Measurements from ENCODE around the gene PRSS36.

Gene PRSS36

GRCh38 chr16:31094424-31095120 is 55.3 kb downstream of the PRSS36 start, which contains the start of gene VKORC1:
Gene VKORC1, minus strand, starts transcription at chr16:31094797. Its CDS starts 68 bp downstream, at chr16:31094729.
- H3K79me1 ChIP-seq (replicated peaks; ENCODE audit: low read length, poor library complexity, severe bottlenecking) = peaks cover 6% of the 10 kb centered on the region
- no peaks in the 10 kb centered on the region for H3K9me3 ChIP-seq (ENCODE audit: control insufficient read depth, low read length)
- no peak within 1 kb of the TSS for H2BK120ac ChIP-seq (ENCODE audit: low read depth, low read length)
- H2BK15ac ChIP-seq (ENCODE audit: low read depth, poor library complexity, severe bottlenecking) = no peak within 1 kb of the TSS
- H3K18ac ChIP-seq (ENCODE audit: low read depth in 1 of 2, low read length in 2 of 2) = peak within 1 kb of the TSS; percentile 77 to 91
- H2AK5ac ChIP-seq (ENCODE audit: low read length, severe bottlenecking) = no peak within 1 kb of the TSS
- DNase-seq = peak; percentile 98
- H3K4me3 ChIP-seq (ENCODE audit: insufficient read depth in 1 of 2, low read depth in 1 of 2, low read length in 2 of 2) = peak within 1 kb of the TSS; percentile 92 to 100
- H4K91ac ChIP-seq (ENCODE audit: low read length) = peak within 1 kb of the TSS; percentile 82
- H3K36me3 ChIP-seq (ENCODE audit: control insufficient read depth in 1 of 2, insufficient read depth in 2 of 2, low read depth in 1 of 2, low read length in 2 of 2) = peaks cover 17 to 22% of the 10 kb centered on the region in 2 experiments
- H2BK12ac ChIP-seq (ENCODE audit: low read length in 2 of 2) = peak within 1 kb of the TSS; percentile 15 to 75
- H3K9ac ChIP-seq (ENCODE audit: low read length) = peak within 1 kb of the TSS; percentile 97
- no peak within 1 kb of the TSS for H2BK5ac ChIP-seq (ENCODE audit: low read depth, low read length, poor library complexity, severe bottlenecking)
- under 1% methylated on average over 67 of the region's 69 CpGs for WGBS
- H4K8ac ChIP-seq (ENCODE audit: low read length) = peak within 1 kb of the TSS; percentile 81
- H3K4me2 ChIP-seq (ENCODE audit: low read length, poor library complexity, severe bottlenecking) = peak within 1 kb of the TSS; percentile 68
- peak within 1 kb of the TSS; percentile 63 for H3K27ac ChIP-seq (ENCODE audit: low read length, poor library complexity, severe bottlenecking)
- H3K27me3 ChIP-seq (ENCODE audit: control insufficient read depth in 1 of 2, insufficient read depth in 1 of 2, low read length in 2 of 2) = no peaks in the 10 kb centered on the region
- H2AFZ ChIP-seq (ENCODE audit: low read depth, low read length) = peak within 1 kb of the TSS; percentile 97
- H3K4ac ChIP-seq (ENCODE audit: low read depth in 1 of 2, low read length in 2 of 2) = peak within 1 kb of the TSS; percentile 5 to 29
- peak within 1 kb of the TSS; percentile 48 to 49 for H3K23ac ChIP-seq (ENCODE audit: low read length in 2 of 2)
- peaks cover 25% of the 10 kb centered on the region for H3K4me1 ChIP-seq (ENCODE audit: control insufficient read depth, insufficient read depth, low read depth, low read length)
- peak within 1 kb of the TSS in 1 of 2 experiments; percentile 98 for H3K14ac ChIP-seq (ENCODE audit: low read length in 2 of 2)

- WGBS = under 1% methylated on average over 20 of the region's 20 CpGs
- no peak for DNase-seq
Measured at GRCh38 chr16:31094088-31094423, 55.8 kb downstream of the PRSS36 start.

GRCh38 chr16:31093132-31093703 is 56.6 kb downstream of the PRSS36 start:
- H2AK5ac ChIP-seq (ENCODE audit: low read length, severe bottlenecking) = no peak overlapping the region
- peaks cover 17% of the 10 kb centered on the region for H3K79me1 ChIP-seq (replicated peaks; ENCODE audit: low read length, poor library complexity, severe bottlenecking)
- no peak overlapping the region for H3K27ac ChIP-seq (ENCODE audit: low read length, poor library complexity, severe bottlenecking)
- no peak overlapping the region for H3K4ac ChIP-seq (ENCODE audit: low read depth in 1 of 2, low read length in 2 of 2)
- H3K36me3 ChIP-seq (ENCODE audit: control insufficient read depth in 1 of 2, insufficient read depth in 2 of 2, low read depth in 1 of 2, low read length in 2 of 2) = peaks cover 29 to 35% of the 10 kb centered on the region in 2 experiments
- H3K9me3 ChIP-seq (ENCODE audit: control insufficient read depth, low read length) = no peaks in the 10 kb centered on the region
- no peak overlapping the region for H3K14ac ChIP-seq (ENCODE audit: low read length in 2 of 2)
- no peak overlapping the region for H2BK5ac ChIP-seq (ENCODE audit: low read depth, low read length, poor library complexity, severe bottlenecking)
- H4K8ac ChIP-seq (ENCODE audit: low read length) = no peak overlapping the region
- H4K91ac ChIP-seq (ENCODE audit: low read length) = no peak overlapping the region
- no peak overlapping the region for H3K18ac ChIP-seq (ENCODE audit: low read depth in 1 of 2, low read length in 2 of 2)
- peak overlapping the region; percentile 68 for H3K4me2 ChIP-seq (ENCODE audit: low read length, poor library complexity, severe bottlenecking)
- no peak overlapping the region for H2AFZ ChIP-seq (ENCODE audit: low read depth, low read length)
- no peak overlapping the region for H3K23ac ChIP-seq (ENCODE audit: low read length in 2 of 2)
- peak overlapping the region; percentile 44 to 100 for H3K4me3 ChIP-seq (ENCODE audit: insufficient read depth in 1 of 2, low read depth in 1 of 2, low read length in 2 of 2)
- H3K9ac ChIP-seq (ENCODE audit: low read length) = peak overlapping the region; percentile 97
- no peak overlapping the region for H2BK12ac ChIP-seq (ENCODE audit: low read length in 2 of 2)
- WGBS = 53% methylated on average over 17 of the region's 17 CpGs
- H2BK15ac ChIP-seq (ENCODE audit: low read depth, poor library complexity, severe bottlenecking) = no peak overlapping the region
- H2BK120ac ChIP-seq (ENCODE audit: low read depth, low read length) = no peak overlapping the region
- H3K4me1 ChIP-seq (ENCODE audit: control insufficient read depth, insufficient read depth, low read depth, low read length) = peaks cover 31% of the 10 kb centered on the region
- DNase-seq = no peak
- no peaks in the 10 kb centered on the region for H3K27me3 ChIP-seq (ENCODE audit: control insufficient read depth in 1 of 2, insufficient read depth in 1 of 2, low read length in 2 of 2)

More at GRCh38 chr16:31094088-31094423, 55.8 kb downstream of the PRSS36 start:
- Histone ChIP-seq H2AFZ (ENCODE audit: low read depth, low read length) (peak overlapping the region; percentile 97), H3K18ac (ENCODE audit: low read depth in 1 of 2, low read length in 2 of 2) (peak overlapping the region in 1 of 2 experiments; percentile 54), H3K4ac (ENCODE audit: low read depth in 1 of 2, low read length in 2 of 2) (peak overlapping the region; percentile 5 to 29), H4K8ac (ENCODE audit: low read length) (peak overlapping the region; percentile 81), H3K23ac (ENCODE audit: low read length in 2 of 2) (peak overlapping the region in 1 of 2 experiments; percentile 6), H2AK5ac (ENCODE audit: low read length, severe bottlenecking) (no peak overlapping the region), H3K9me3 (ENCODE audit: control insufficient read depth, low read length) (no peaks in the 10 kb centered on the region), H3K9ac (ENCODE audit: low read length) (peak overlapping the region; percentile 97), H3K14ac (ENCODE audit: low read length in 2 of 2) (peak overlapping the region in 1 of 2 experiments; percentile 98), H3K4me3 (ENCODE audit: insufficient read depth in 1 of 2, low read depth in 1 of 2, low read length in 2 of 2) (peak overlapping the region; percentile 92 to 100), H3K79me1 (replicated peaks; ENCODE audit: low read length, poor library complexity, severe bottlenecking) (peaks cover 9% of the 10 kb centered on the region), H3K4me2 (ENCODE audit: low read length, poor library complexity, severe bottlenecking) (peak overlapping the region; percentile 68), H2BK12ac (ENCODE audit: low read length in 2 of 2) (peak overlapping the region in 1 of 2 experiments; percentile 15), H4K91ac (ENCODE audit: low read length) (peak overlapping the region; percentile 82), H2BK15ac (ENCODE audit: low read depth, poor library complexity, severe bottlenecking) (no peak overlapping the region), H3K36me3 (ENCODE audit: control insufficient read depth in 1 of 2, insufficient read depth in 2 of 2, low read depth in 1 of 2, low read length in 2 of 2) (peaks cover 21 to 27% of the 10 kb centered on the region in 2 experiments), H2BK120ac (ENCODE audit: low read depth, low read length) (no peak overlapping the region), H3K27me3 (ENCODE audit: control insufficient read depth in 1 of 2, insufficient read depth in 1 of 2, low read length in 2 of 2) (no peaks in the 10 kb centered on the region), H3K27ac (ENCODE audit: low read length, poor library complexity, severe bottlenecking) (peak overlapping the region; percentile 63), H3K4me1 (ENCODE audit: control insufficient read depth, insufficient read depth, low read depth, low read length) (peaks cover 25% of the 10 kb centered on the region), H2BK5ac (ENCODE audit: low read depth, low read length, poor library complexity, severe bottlenecking) (no peak overlapping the region)

GRCh38 chr16:31092330-31092729 is 57.5 kb downstream of the PRSS36 start:
- H3K79me1 ChIP-seq (replicated peaks; ENCODE audit: low read length, poor library complexity, severe bottlenecking) = peaks cover 24% of the 10 kb centered on the region
- no peak for DNase-seq
- H3K9me3 ChIP-seq (ENCODE audit: control insufficient read depth, low read length) = no peaks in the 10 kb centered on the region
- H2AK5ac ChIP-seq (ENCODE audit: low read length, severe bottlenecking) = peak overlapping the region; percentile 39
- H2BK12ac ChIP-seq (ENCODE audit: low read length in 2 of 2) = no peak overlapping the region
- H3K18ac ChIP-seq (ENCODE audit: low read depth in 1 of 2, low read length in 2 of 2) = no peak overlapping the region
- no peak overlapping the region for H3K27ac ChIP-seq (ENCODE audit: low read length, poor library complexity, severe bottlenecking)
- no peak overlapping the region for H2BK5ac ChIP-seq (ENCODE audit: low read depth, low read length, poor library complexity, severe bottlenecking)
- H4K8ac ChIP-seq (ENCODE audit: low read length) = no peak overlapping the region
- peaks cover 38 to 44% of the 10 kb centered on the region in 2 experiments for H3K36me3 ChIP-seq (ENCODE audit: control insufficient read depth in 1 of 2, insufficient read depth in 2 of 2, low read depth in 1 of 2, low read length in 2 of 2)
- H3K4ac ChIP-seq (ENCODE audit: low read depth in 1 of 2, low read length in 2 of 2) = no peak overlapping the region
- H3K23ac ChIP-seq (ENCODE audit: low read length in 2 of 2) = no peak overlapping the region
- 98% methylated on average over 5 of the region's 5 CpGs for WGBS
- no peak overlapping the region for H3K14ac ChIP-seq (ENCODE audit: low read length in 2 of 2)
- peaks cover 35% of the 10 kb centered on the region for H3K4me1 ChIP-seq (ENCODE audit: control insufficient read depth, insufficient read depth, low read depth, low read length)
- H3K4me2 ChIP-seq (ENCODE audit: low read length, poor library complexity, severe bottlenecking) = no peak overlapping the region
- H2AFZ ChIP-seq (ENCODE audit: low read depth, low read length) = no peak overlapping the region
- peak overlapping the region; percentile 58 for H3K9ac ChIP-seq (ENCODE audit: low read length)
- no peak overlapping the region for H4K91ac ChIP-seq (ENCODE audit: low read length)
- no peak overlapping the region for H2BK120ac ChIP-seq (ENCODE audit: low read depth, low read length)
- H3K27me3 ChIP-seq (ENCODE audit: control insufficient read depth in 1 of 2, insufficient read depth in 1 of 2, low read length in 2 of 2) = no peaks in the 10 kb centered on the region
- H3K4me3 ChIP-seq (ENCODE audit: insufficient read depth in 1 of 2, low read depth in 1 of 2, low read length in 2 of 2) = no peak overlapping the region
- H2BK15ac ChIP-seq (ENCODE audit: low read depth, poor library complexity, severe bottlenecking) = no peak overlapping the region
